K562 treated with DMSO at 1 percent for 48 hours (cell line): ENCODE data around the gene CLEC14A. TPM values are rescaled to one million over a fixed set of nuclear protein-coding genes. Genes with fewer than 3 reads are reported as not detected.

ENCODE experiments used
- total RNA-seq: library from RNA; unstranded; fragments of 300-600 nt; gene quantifications from 2 replicates; pipeline ENCODE4 v1.2.3, GENCODE V29; 2022; ENCODE audit warnings: low replicate concordance; ENCODE audit errors: extremely low read depth

The CLEC14A gene
- not detected in 2 replicates for total RNA-seq

GRCh38 chr14:38255673-38256532 is at the start of gene CLEC14A:
Gene CLEC14A (minus strand): TSS chr14:38256093. CDS start chr14:38256022, 71 bp downstream.

GRCh38 chr14:38207736-38208617 is 47.9 kb downstream of the CLEC14A start, which contains the start of gene SSTR1:
Gene SSTR1 (plus strand): TSS chr14:38207904. CDS start chr14:38209390, 1,486 bp downstream.

Other genes with a start within 250 kb of the CLEC14A start
- not detected in 2 replicates for gene SSTR1, start 48.2 kb downstream of the CLEC14A start, total RNA-seq